H1 (cell line): ENCODE data around the gene GLG1. TPM values are rescaled to one million over a fixed set of nuclear protein-coding genes. Genes with fewer than 3 reads are reported as not detected.

Experiments used
- polyA plus RNA-seq, 7 experiments: library from polyadenylated mRNA; depleted of rRNA in 3 of 7; stranded (reverse) in 5 of 7; unstranded in 2 of 7; fragments of >200 nt in 5 of 7; fragments of 200-250 nt in 2 of 7; gene quantifications; 1 replicate in 5 of 7; 2 replicates in 1 of 7; 4 replicates in 1 of 7; pipeline versions ENCODE4 v1.2.1 to v1.2.3, GENCODE V29; 2011 to 2013; ENCODE audit warnings: missing spikeins in 2 of 7, mixed read lengths in 2 of 7
- total RNA-seq: library from RNA; stranded (reverse); fragmentation: NEBNext Ultra II Directional; extraction: Animal tissue kit (Norgen Biotek cat#: 25700); gene quantifications from 2 replicates; pipeline ENCODE4 v1.2.1, GENCODE V29; 2021
- TF ChIP-seq, protein P1 (sequence below): fragments of 300-600 bp; sonication (generic); IDR thresholded peaks from 2 replicates; pipeline ENCODE4 v1.7.1; 2012; ENCODE audit warnings: low read length, moderate library complexity, mild to moderate bottlenecking, inconsistent platforms; ENCODE audit not compliant: insufficient replicate concordance

GLG1 gene
- total and polyA plus RNA-seq, 2 of the 8 experiments (the other 6 are each of a cell fraction or from before 2014, with no cell fraction given), result 53.4 to 139 TPM

GRCh38 chr16:74563828-74564263 lies 43.1 kb downstream of the GLG1 start (continued):
- TF ChIP-seq, protein P1, sequence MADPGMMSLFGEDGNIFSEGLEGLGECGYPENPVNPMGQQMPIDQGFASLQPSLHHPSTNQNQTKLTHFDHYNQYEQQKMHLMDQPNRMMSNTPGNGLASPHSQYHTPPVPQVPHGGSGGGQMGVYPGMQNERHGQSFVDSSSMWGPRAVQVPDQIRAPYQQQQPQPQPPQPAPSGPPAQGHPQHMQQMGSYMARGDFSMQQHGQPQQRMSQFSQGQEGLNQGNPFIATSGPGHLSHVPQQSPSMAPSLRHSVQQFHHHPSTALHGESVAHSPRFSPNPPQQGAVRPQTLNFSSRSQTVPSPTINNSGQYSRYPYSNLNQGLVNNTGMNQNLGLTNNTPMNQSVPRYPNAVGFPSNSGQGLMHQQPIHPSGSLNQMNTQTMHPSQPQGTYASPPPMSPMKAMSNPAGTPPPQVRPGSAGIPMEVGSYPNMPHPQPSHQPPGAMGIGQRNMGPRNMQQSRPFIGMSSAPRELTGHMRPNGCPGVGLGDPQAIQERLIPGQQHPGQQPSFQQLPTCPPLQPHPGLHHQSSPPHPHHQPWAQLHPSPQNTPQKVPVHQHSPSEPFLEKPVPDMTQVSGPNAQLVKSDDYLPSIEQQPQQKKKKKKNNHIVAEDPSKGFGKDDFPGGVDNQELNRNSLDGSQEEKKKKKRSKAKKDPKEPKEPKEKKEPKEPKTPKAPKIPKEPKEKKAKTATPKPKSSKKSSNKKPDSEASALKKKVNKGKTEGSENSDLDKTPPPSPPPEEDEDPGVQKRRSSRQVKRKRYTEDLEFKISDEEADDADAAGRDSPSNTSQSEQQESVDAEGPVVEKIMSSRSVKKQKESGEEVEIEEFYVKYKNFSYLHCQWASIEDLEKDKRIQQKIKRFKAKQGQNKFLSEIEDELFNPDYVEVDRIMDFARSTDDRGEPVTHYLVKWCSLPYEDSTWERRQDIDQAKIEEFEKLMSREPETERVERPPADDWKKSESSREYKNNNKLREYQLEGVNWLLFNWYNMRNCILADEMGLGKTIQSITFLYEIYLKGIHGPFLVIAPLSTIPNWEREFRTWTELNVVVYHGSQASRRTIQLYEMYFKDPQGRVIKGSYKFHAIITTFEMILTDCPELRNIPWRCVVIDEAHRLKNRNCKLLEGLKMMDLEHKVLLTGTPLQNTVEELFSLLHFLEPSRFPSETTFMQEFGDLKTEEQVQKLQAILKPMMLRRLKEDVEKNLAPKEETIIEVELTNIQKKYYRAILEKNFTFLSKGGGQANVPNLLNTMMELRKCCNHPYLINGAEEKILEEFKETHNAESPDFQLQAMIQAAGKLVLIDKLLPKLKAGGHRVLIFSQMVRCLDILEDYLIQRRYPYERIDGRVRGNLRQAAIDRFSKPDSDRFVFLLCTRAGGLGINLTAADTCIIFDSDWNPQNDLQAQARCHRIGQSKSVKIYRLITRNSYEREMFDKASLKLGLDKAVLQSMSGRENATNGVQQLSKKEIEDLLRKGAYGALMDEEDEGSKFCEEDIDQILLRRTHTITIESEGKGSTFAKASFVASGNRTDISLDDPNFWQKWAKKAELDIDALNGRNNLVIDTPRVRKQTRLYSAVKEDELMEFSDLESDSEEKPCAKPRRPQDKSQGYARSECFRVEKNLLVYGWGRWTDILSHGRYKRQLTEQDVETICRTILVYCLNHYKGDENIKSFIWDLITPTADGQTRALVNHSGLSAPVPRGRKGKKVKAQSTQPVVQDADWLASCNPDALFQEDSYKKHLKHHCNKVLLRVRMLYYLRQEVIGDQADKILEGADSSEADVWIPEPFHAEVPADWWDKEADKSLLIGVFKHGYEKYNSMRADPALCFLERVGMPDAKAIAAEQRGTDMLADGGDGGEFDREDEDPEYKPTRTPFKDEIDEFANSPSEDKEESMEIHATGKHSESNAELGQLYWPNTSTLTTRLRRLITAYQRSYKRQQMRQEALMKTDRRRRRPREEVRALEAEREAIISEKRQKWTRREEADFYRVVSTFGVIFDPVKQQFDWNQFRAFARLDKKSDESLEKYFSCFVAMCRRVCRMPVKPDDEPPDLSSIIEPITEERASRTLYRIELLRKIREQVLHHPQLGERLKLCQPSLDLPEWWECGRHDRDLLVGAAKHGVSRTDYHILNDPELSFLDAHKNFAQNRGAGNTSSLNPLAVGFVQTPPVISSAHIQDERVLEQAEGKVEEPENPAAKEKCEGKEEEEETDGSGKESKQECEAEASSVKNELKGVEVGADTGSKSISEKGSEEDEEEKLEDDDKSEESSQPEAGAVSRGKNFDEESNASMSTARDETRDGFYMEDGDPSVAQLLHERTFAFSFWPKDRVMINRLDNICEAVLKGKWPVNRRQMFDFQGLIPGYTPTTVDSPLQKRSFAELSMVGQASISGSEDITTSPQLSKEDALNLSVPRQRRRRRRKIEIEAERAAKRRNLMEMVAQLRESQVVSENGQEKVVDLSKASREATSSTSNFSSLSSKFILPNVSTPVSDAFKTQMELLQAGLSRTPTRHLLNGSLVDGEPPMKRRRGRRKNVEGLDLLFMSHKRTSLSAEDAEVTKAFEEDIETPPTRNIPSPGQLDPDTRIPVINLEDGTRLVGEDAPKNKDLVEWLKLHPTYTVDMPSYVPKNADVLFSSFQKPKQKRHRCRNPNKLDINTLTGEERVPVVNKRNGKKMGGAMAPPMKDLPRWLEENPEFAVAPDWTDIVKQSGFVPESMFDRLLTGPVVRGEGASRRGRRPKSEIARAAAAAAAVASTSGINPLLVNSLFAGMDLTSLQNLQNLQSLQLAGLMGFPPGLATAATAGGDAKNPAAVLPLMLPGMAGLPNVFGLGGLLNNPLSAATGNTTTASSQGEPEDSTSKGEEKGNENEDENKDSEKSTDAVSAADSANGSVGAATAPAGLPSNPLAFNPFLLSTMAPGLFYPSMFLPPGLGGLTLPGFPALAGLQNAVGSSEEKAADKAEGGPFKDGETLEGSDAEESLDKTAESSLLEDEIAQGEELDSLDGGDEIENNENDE, result no peak
